GM21576 (cell line): Measurements from ENCODE around the gene TENT4A.

Experiments
- ATAC-seq: cut with Tn5 transposase; IDR thresholded peaks from one replicate; pipeline ENCODE4 v1.9.1; 2021; ENCODE audit warnings: mild to moderate bottlenecking, moderate library complexity; ENCODE audit not compliant: unreplicated experiment

The TENT4A gene

GRCh38 chr5:6791031-6791430 is 77.8 kb downstream of the TENT4A start:
- no peak for ATAC-seq

- ATAC-seq, result no peak
These were observed 79.1 kb downstream of the TENT4A start for GRCh38 chr5:6792376-6792775.

- no peak for ATAC-seq
These were observed 79.8 kb downstream of the TENT4A start for GRCh38 chr5:6792911-6793471.

DNA sequence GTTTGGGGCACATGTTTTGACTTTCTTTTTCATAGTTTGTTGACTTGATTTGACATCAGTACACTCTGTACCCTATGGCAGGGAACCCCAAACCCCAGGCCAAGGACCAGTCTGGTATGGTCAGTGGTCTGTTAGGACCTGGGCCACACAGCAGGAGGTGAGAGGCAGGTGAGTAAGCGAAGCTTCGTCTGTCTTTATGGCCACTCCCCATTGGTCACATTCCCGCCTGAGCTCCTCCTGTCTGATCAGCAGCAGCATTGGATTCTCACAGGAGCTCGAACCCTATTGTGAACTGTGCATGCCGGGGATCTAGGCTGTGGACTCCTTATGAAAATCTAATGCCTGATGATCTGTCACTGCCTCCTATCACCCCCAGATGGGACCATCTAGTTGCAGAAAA is 88.0 kb downstream of the TENT4A start:
- no peak for ATAC-seq

DNA sequence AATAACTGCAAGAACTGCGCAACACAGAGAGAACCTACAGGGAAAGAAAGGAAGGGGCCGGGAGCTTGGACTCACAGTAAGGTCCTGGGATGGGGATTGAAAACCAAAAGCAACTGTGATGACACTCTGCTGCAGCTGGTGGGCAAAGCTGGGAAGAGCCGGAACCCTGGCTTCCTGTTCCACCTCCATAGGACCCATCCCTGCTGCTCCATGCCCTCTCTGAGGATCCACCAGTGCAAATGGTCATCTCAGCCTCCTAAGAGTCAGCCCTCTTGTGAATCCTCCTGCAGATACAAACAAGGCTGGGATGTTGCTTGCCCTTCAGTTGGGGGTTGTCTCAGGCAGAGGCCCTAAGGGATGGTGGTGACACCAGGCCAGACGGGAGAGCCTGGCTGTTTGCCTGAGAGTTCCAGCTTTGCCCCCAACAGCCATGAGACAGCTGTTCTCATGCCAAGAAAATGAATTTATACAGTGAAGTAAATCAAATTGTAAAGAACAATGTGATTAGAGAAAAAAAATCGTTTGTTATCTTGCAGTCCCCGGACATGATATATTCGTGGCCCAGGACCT is 90.8 kb downstream of the TENT4A start:
- no peak for ATAC-seq

- no peak for ATAC-seq
These were observed 91.7 kb downstream of the TENT4A start for GRCh38 chr5:6804766-6805501.

DNA sequence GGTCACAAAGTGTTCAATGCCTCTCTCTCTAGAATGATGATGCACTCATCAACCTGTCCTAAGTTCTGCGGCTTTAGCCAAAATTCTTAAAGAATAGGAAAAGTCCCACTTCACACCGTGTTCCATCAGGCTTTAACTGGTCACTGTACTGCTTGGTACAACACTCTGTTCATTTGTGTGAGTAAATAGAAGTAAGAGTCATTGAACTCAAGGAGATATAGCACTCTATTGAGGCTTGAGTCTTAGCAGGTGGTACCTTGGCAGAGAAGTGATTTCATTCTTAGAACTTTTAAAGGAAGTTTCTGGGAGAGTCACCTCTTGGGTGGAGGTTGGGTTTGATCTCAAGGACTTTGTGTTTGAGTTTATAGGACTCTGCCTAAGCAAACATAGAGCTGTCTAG is 92.6 kb downstream of the TENT4A start:
- ATAC-seq, result no peak
